Panc1 (cell line): ENCODE measurements around the gene INAVA. TPM values are rescaled to one million over a fixed set of nuclear protein-coding genes. Genes with fewer than 3 reads are reported as not detected.

ENCODE experiments used
- ATAC-seq: fragments of 200-7000 bp; cut with Tn5 transposase; 2 replicates; pipeline ENCODE4 v1.9.1; 2020; ENCODE audit warnings: mild to moderate bottlenecking, moderate library complexity
- BruUV-seq: library from RNA; stranded (reverse); fragments of 400-500 nt; replicated peaks from 2 replicates; lab custom pipeline; 2021; lab: Mats Ljungman, UMichigan
- CTCF ChIA-PET: fragments of 300-600 bp; sonication (Branson Sonifier 250); formaldehyde crosslinking; loops from one replicate; lab custom pipeline; 2022; ENCODE audit warnings: antibody characterized with exemption; lab: Charles Lee
- POLR2A ChIA-PET: fragments of 300-600 bp; sonication (Branson Sonifier 250); formaldehyde crosslinking; loops from one replicate; lab custom pipeline; 2022; ENCODE audit warnings: antibody characterized with exemption; lab: Charles Lee
- DNase-seq: peaks from one replicate; pipeline ENCODE4 v3.0.0-alpha.2; 2010; ENCODE audit warnings: low read depth, low spot score
- H3K27ac ChIP-seq: 2 replicates; pipeline ENCODE4 v1.5.1; 2011; ENCODE audit warnings: mild to moderate bottlenecking, low read length, inconsistent platforms
- H3K27me3 ChIP-seq: fragments of 200-500 bp; sonication (Bioruptor generic); 2 replicates; pipeline ENCODE4 v1.6.0; 2014; ENCODE audit warnings: low read length, inconsistent platforms; ENCODE audit not compliant: control insufficient read depth, insufficient read depth
- H3K36me3 ChIP-seq: fragments of 200-500 bp; sonication (Bioruptor generic); 2 replicates; pipeline ENCODE4 v1.5.1; 2014; ENCODE audit warnings: inconsistent platforms, mild to moderate bottlenecking, low read length, moderate library complexity; ENCODE audit not compliant: control insufficient read depth, insufficient read depth
- H3K4me1 ChIP-seq: 2 replicates; pipeline ENCODE4 v1.5.1; 2011; ENCODE audit warnings: inconsistent platforms, mild to moderate bottlenecking, low read length, moderate library complexity; ENCODE audit not compliant: control insufficient read depth, insufficient read depth
- H3K4me3 ChIP-seq, 2 experiments: 2 replicates each; pipeline ENCODE4 v1.5.1; 2011 to 2012; ENCODE audit warnings: low read depth in 2 of 2, low read length in 2 of 2, mild to moderate bottlenecking in 2 of 2, inconsistent platforms in 1 of 2, moderate library complexity in 1 of 2
- H3K9me3 ChIP-seq: fragments of 200-500 bp; sonication (Bioruptor generic); 2 replicates; pipeline ENCODE4 v1.5.1; 2014; ENCODE audit warnings: low read depth, mild to moderate bottlenecking, inconsistent platforms, low read length, moderate library complexity; ENCODE audit not compliant: control insufficient read depth, insufficient read depth
- POLR2AphosphoS5 ChIP-seq: IDR thresholded peaks from 2 replicates; pipeline ENCODE4 v1.6.1; 2012; ENCODE audit warnings: mild to moderate bottlenecking, low read depth, low read length, moderate library complexity
- SIN3A ChIP-seq: IDR thresholded peaks from 2 replicates; pipeline ENCODE4 v1.6.1; 2012; ENCODE audit warnings: low read depth, mild to moderate bottlenecking, low read length, moderate library complexity, borderline replicate concordance; ENCODE audit not compliant: insufficient read depth
- TCF7L2 ChIP-seq: IDR thresholded peaks from 2 replicates; pipeline ENCODE4 v1.6.1; 2011; ENCODE audit warnings: mild to moderate bottlenecking, low read depth, low read length, inconsistent platforms
- in situ Hi-C: cut with HindIII; loops from 2 replicates; pipeline ENCODE4 v1.10.0; 2016; ENCODE audit warnings: low sequenced_read_pairs, low pct_unique_long_range_greater_than_20kb
- intact Hi-C: fragments of 100-400 bp; cut with micrococcal nuclease; formaldehyde crosslinking; loops from one replicate; pipeline ENCODE4 v1.10.0; 2022; ENCODE audit not compliant: unreplicated experiment
- total RNA-seq: library from RNA; stranded (reverse); gene quantifications from one replicate; pipeline ENCODE4 v1.2.1, GENCODE V29; 2021; ENCODE audit not compliant: unreplicated experiment
- TF ChIP-seq, protein P1 (sequence below), 2 experiments: IDR thresholded peaks; 2 replicates each; pipeline ENCODE4 v1.6.1; 2011 to 2012; ENCODE audit warnings: low read depth in 2 of 2, control low read depth in 1 of 2, low read length in 1 of 2, mild to moderate bottlenecking in 1 of 2, moderate library complexity in 1 of 2; ENCODE audit not compliant: insufficient read depth in 1 of 2
- TF ChIP-seq, protein P2 (sequence below): fragments of 450-650 bp; IDR thresholded peaks from 2 replicates; pipeline ENCODE4 v1.5.1; 2017; ENCODE audit warnings: mild to moderate bottlenecking

The INAVA gene
- total RNA-seq, 1 experiment from 2014 or later, result 3.6 TPM

DNA sequence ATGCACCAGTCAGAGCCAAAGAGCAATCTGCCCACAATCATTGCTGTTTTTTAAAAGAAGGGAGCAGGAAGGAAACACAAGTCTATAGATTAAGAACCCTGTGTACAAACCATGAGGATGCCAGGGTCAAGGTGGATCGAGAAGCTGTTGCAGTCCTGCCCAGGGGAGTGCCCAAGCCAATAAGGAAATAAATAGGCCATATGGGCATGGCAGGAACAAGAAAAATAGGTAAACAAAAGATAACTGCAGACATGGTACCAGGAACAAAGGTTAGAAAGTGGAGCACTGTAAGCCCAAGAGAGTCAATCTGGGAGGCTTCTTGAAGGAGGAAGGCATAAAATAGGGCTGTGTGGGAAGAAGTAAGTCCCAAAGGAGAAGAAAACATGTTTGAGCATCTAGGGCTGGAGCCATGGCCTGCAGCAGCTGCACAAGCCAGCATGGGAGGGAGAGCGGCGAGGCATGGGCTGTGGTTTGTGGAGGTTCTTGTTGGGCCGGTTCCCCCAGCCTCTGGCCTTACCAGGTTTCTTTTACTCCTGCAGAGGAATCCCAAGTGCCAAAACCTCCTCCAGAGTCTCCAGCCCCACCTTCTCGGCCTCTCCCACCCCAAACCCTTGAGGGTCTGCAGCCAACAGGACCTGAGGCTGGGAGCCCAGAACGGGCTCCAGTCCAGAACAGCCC lies 13.6 kb downstream of the INAVA start:
- TF ChIP-seq SIN3A (no peak), POLR2AphosphoS5 (no peak), TCF7L2 (no peak)
- TF ChIP-seq, protein P1, sequence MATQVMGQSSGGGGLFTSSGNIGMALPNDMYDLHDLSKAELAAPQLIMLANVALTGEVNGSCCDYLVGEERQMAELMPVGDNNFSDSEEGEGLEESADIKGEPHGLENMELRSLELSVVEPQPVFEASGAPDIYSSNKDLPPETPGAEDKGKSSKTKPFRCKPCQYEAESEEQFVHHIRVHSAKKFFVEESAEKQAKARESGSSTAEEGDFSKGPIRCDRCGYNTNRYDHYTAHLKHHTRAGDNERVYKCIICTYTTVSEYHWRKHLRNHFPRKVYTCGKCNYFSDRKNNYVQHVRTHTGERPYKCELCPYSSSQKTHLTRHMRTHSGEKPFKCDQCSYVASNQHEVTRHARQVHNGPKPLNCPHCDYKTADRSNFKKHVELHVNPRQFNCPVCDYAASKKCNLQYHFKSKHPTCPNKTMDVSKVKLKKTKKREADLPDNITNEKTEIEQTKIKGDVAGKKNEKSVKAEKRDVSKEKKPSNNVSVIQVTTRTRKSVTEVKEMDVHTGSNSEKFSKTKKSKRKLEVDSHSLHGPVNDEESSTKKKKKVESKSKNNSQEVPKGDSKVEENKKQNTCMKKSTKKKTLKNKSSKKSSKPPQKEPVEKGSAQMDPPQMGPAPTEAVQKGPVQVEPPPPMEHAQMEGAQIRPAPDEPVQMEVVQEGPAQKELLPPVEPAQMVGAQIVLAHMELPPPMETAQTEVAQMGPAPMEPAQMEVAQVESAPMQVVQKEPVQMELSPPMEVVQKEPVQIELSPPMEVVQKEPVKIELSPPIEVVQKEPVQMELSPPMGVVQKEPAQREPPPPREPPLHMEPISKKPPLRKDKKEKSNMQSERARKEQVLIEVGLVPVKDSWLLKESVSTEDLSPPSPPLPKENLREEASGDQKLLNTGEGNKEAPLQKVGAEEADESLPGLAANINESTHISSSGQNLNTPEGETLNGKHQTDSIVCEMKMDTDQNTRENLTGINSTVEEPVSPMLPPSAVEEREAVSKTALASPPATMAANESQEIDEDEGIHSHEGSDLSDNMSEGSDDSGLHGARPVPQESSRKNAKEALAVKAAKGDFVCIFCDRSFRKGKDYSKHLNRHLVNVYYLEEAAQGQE (IDR thresholded peaks at IDR 0.05; ENCODE audit: insufficient read depth in 1 of 2, low read depth in 2 of 2, low read length in 1 of 2), result no peak
- TF ChIP-seq, protein P2, sequence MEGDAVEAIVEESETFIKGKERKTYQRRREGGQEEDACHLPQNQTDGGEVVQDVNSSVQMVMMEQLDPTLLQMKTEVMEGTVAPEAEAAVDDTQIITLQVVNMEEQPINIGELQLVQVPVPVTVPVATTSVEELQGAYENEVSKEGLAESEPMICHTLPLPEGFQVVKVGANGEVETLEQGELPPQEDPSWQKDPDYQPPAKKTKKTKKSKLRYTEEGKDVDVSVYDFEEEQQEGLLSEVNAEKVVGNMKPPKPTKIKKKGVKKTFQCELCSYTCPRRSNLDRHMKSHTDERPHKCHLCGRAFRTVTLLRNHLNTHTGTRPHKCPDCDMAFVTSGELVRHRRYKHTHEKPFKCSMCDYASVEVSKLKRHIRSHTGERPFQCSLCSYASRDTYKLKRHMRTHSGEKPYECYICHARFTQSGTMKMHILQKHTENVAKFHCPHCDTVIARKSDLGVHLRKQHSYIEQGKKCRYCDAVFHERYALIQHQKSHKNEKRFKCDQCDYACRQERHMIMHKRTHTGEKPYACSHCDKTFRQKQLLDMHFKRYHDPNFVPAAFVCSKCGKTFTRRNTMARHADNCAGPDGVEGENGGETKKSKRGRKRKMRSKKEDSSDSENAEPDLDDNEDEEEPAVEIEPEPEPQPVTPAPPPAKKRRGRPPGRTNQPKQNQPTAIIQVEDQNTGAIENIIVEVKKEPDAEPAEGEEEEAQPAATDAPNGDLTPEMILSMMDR, result no peak
- no TSS peak for BruUV-seq
- intact Hi-C loops (no loop called here), in situ Hi-C loops (no loop called here)
- H3K27ac ChIP-seq, result no peak overlapping the region
- no peak for ATAC-seq
- H3K9me3 ChIP-seq, result no peaks in the 10 kb centered on the region
- no peaks in the 10 kb centered on the region for H3K27me3 ChIP-seq
- POLR2A ChIA-PET, result no interaction called here
- 0 out of 2 replicates have a peak, but pooled peaks cover 4% of the 10 kb centered on the region for H3K4me1 ChIP-seq
- no peaks in the 10 kb centered on the region for H3K36me3 ChIP-seq
- DNase-seq, result no peak
- H3K4me3 ChIP-seq, result no peak overlapping the region
- CTCF ChIA-PET, result no interaction called here

DNA sequence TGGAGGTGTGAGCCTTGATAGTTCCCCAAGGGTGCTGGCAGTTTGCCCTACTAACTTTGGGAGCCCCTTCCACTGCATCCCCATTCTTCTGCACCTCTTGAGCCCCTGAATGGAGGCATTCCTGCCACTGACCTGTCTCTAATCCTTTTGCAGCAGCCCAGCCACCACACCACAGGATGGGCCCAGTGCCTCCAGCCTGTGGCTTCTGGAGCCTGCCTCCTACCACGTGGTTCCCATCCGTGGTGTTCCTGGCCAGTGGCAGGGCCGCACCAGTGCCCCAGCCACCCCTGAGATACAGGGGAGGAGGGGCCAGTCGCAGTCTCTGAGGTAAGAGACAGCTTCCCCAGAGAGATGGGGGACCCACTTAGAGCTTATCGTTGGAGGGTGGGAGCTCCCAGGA lies 14.4 kb downstream of the INAVA start:
- Histone ChIP-seq H3K4me1 (0 out of 2 replicates have a peak, but pooled peaks cover 4% of the 10 kb centered on the region), H3K36me3 (no peaks in the 10 kb centered on the region), H3K27me3 (no peaks in the 10 kb centered on the region), H3K27ac (no peak overlapping the region), H3K4me3 (no peak overlapping the region), H3K9me3 (no peaks in the 10 kb centered on the region)
- ChIA-PET POLR2A (no interaction called here), CTCF (no interaction called here)
- BruUV-seq, result no TSS peak
- in situ Hi-C loops, result no loop called here
- intact Hi-C loops, result no loop called here
- ATAC-seq (no peak), DNase-seq (no peak)
- TF ChIP-seq, protein P2, result no peak
- TF ChIP-seq POLR2AphosphoS5 (no peak), TCF7L2 (no peak), SIN3A (no peak)
- TF ChIP-seq, protein P1 (IDR thresholded peaks at IDR 0.05; ENCODE audit: insufficient read depth in 1 of 2, low read depth in 2 of 2, low read length in 1 of 2), result no peak
